HL-60/S4 treated with phorbol 12-myristate 13-acetate at 8.2 ng/mL for 4 days and 3 days (cell line): ENCODE data around the gene SLCO2B1.
"Not testable (repeated sequence)": the region's sequence is repeated elsewhere in the genome, so short reads cannot be mapped to it uniquely, and the experiment has no call there.

Source experiments
- in situ Hi-C: fragments of 300-500 bp; cut with MboI; formaldehyde crosslinking; loops from 2 replicates; pipeline ENCODE4 v1.15.0; 2022; ENCODE audit warnings: low sequenced_read_pairs

SLCO2B1 gene, protein sequence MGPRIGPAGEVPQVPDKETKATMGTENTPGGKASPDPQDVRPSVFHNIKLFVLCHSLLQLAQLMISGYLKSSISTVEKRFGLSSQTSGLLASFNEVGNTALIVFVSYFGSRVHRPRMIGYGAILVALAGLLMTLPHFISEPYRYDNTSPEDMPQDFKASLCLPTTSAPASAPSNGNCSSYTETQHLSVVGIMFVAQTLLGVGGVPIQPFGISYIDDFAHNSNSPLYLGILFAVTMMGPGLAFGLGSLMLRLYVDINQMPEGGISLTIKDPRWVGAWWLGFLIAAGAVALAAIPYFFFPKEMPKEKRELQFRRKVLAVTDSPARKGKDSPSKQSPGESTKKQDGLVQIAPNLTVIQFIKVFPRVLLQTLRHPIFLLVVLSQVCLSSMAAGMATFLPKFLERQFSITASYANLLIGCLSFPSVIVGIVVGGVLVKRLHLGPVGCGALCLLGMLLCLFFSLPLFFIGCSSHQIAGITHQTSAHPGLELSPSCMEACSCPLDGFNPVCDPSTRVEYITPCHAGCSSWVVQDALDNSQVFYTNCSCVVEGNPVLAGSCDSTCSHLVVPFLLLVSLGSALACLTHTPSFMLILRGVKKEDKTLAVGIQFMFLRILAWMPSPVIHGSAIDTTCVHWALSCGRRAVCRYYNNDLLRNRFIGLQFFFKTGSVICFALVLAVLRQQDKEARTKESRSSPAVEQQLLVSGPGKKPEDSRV

DNA sequence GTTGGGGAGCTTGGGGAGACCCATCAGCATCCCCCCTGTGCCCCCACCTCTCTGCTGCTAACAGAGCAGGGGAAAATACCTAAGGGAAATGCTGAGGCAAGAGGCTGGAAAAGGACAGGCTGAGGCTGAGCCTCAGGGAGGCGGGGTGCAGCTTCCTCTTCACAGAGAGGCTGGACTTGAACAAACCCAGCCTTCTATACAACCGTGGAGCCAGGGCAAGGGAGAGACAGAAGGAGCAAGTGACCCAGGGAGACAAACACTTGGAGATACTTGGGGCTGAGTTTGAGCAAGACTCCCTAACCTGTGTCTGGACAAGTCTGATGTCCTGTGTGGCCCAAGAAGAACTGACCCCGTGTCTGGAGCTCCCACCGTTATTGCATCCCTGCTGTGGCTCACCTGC, at the start of gene SLCO2B1:
SLCO2B1 (plus strand) TSS at position 229 of the 400 bp plus-strand sequence. CDS start 275 bp downstream, outside the sequence.
- in situ Hi-C loops, result no loop called here

DNA sequence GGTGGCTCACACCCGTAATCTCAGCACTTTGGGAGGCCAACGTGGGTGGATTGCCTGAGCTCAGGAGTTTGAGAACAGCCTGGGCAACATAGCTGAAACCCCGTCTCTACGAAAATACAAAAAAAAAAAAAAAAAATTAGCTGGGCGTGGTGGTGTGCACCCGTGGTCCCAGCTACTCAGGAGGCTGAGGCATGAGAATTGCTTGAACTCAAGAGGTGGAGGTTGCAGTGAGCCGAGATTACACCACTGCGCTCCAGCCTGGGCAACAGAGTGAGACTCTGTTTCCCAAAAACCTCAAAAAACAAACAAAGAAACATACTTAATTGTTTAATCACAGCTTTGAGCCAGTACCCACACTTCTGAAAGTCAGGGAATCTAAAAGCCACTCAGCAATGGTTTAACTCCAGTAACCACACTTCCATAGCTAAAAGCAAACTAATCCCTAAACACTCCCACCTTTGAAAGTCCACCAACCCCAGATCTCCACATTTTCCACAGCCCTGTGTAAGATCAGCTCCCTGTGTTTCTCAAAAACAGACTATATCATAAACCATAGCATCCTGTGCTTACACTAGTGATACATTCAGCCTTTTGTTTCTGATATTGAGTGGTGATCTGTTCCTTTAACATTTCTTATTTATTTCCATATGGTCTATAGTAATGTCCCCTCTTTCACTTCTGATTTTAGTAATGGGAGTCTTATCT, 49.3 kb upstream of the SLCO2B1 start:
- in situ Hi-C loops, result no loop called here

DNA sequence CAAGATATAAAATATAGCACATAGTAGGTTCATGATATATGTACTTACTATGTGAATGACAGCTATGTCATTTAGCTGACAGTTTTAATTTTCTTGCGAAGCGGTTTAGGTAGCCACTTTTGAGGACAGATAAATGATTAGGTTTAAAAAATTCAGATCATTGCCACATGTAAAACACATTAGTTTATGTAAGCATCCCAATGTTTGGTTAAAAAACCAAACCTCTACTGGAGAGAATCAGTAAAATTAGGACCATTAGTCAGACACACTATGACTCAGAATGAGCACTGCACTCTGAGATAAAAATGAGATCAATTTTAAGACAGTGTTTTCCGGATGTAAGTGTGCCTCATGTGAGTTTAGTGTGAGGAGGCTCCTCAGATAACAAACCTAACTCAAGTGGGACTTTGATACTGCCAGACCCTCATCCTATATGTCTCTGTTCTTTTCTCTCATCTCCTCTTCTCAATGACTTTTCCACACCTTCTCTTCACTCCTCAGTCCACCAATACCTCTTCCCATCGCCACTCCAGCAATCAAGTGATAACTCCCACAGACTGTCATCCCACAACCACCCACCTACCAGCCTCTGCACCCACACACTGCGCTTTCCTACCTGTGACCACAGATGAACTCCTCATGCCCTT, 47.4 kb upstream of the SLCO2B1 start:
- in situ Hi-C loops, result no loop called here

DNA sequence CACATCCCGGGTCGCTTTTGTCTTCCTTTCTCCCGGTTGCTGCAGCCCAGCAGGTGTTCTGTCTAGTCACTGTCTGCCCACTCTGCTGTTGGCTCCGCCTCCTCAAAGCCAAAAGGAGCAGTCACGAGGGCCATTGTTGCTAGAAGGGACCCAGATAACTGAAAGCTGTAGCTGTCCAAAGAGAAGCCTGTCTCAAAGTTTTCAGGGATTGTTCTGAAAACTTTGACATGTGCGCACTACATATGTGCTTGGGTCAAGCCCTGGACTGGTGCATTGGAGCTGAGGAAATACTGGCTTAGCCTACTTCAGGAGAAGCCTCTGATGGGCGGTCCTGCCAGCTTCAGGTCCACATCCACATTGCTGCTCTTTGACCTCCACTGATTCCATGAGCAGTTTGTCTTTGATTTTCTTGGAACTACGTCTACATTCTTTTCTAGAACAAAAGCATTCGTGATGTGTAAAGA, 45.4 kb upstream of the SLCO2B1 start:
- in situ Hi-C loops, result no loop called here

DNA sequence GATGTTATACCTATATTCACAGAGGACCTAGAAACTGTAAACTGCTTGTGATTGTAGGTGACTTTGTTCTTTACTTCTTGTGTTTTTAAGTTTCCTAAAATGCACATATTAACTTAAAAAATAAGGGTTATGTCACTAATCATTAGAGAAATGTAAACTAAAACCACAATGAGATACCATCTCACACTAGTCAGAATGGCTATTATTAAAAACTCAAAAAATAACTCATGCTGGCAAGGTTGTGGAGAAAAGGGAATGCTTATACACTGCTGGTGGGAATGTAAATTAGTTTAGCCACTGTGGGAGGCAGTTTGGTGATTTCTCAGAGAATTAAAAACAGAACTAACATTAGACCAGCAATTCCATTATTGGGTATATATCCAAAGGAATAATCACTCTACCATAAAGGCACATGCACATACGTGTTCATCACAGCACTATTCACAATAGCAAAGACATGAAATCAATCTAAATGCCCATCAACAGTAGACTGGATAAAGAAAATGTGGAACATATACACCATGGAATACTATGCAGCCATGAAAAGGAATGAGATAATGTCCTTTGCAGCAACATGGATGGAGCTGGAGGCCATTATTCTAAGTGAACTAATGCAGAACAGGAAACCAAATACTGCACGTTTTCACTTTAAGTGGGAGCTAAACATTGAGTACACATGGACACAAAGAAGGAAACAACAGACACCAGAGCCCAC, 44.8 kb upstream of the SLCO2B1 start:
- in situ Hi-C loops, result not testable (repeated sequence)

DNA sequence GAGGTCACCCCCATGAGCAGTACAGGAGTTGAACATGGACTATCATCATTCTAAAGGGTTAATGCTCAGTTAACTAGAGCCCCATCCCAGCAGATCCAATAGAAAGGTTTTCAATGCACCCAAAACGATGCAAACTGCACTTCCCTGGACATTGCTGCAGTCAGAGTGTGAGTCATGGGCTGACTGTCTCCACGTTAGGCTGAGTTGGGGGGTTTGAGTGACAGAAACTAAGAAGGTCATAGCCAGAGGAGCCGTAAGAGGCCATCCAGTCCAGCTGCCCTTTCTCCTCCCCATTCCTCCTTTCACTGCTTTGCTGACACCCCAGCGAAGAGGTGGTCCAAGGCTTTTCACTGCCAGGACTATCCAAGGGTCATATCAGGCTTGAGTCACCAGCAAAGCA, 43.7 kb upstream of the SLCO2B1 start:
- in situ Hi-C loops, result no loop called here

DNA sequence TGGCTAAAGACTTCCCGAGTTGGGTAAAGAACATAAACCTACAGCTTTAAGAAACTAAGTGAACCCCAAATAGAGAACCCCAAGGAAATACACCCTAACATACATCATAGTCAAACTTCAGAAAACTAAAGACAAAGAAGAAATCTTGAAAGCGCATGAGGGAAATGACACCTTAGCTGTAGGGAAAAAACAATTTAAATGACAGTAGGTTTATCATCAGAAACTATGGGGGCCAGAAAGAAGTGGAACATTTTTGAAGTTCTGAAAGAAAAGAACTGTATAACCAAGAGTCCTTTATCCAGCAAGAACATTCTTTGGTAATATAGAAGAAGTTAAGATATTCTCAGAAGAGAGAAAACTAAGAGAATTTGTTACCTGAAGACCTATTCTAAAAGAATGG, 38.7 kb upstream of the SLCO2B1 start:
- in situ Hi-C loops, result no loop called here

DNA sequence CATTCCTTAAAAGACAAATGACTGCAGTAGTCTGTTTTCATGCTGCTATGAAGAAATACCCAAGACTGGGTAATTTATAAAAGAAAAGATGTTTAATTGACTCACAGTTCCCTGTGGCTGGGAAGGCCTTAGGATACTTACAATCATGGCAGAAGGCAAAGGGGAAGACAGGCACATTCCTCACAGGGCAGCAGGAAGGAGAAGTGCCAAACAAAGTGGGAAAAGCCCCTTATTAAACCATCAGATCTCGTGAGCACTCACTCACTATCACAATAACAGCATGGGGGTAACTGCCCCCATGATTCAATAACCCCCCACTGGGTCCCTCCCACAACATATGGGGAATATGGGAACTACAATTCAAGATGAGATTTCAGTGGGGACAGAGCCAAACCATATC, 37.9 kb upstream of the SLCO2B1 start:
- in situ Hi-C loops, result no loop called here

DNA sequence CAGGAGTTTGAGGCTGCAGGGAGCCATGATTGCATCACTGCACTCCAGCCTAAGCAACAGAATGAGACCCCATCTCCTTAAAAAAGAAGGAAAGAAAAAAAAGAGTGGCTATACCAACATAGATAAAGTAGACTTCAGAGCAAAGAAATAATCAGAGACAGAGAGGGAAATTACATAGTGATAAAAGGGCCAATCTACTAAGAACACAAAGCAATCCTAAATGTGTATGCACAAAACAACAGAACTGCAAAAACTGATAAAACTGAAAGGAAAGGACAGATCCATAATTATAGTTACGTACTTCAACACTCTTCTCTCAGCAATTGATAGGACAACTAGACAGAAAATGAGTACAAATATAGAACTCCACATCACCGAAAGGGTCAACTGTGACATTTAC, 36.4 kb upstream of the SLCO2B1 start:
- in situ Hi-C loops, result no loop called here

DNA sequence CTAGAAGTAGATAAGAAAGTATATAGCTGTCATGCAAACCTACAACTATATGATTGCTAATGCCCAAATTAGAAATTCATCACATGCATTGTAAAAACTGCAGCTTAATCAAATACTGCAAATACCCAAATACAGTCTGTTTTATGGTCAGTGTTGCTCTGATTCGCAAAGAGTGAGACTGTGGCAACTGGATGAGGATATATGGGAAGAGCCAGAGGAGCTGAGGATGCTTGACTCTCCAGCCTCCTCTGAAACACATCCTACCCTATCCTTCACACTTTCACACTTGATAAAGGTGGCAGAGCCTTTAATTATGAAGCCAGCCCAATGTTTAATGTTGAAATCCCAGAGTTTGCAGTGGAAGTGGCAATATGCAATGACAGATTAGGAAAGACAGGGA, 32.3 kb upstream of the SLCO2B1 start:
- in situ Hi-C loops, result no loop called here

DNA sequence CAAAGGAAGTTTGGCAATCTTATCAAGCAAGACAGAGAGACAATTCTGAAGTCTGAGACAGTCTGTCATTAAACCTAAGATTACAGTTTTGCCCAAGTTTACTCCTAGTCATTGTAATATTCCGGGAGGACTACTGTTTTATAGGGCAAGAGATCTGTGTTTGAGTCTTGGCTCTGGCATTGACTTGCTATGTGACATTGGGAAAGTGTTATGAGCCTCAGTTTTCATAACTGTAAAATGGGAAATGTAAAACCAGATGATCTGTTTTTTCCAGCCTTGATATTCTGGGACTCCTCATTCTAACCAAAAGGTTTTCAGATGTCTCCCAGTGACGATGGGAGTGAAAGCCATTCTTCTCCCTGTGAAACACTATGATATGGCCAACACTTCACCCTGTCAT, 24.3 kb upstream of the SLCO2B1 start:
- in situ Hi-C loops, result no loop called here

DNA sequence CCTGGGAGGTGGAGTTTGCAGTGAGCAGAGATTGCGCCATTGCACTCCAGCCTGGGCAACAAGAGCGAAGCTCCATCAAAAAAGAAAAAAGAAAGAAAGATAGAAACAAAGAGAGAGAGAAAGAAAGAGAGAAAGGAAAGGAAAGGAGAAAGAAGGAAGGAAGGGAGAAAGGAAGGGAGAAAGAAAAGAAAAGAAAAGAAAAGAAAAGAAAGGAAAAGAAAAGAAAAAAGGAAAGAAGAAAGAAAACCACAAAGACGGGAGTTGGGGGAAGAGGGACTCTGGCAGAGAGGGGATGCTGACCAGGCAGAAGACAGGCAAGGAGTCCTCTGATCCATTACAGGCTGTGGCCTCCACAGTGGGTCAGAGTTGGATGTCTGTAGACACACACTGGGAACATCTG, 18.8 kb upstream of the SLCO2B1 start:
- in situ Hi-C loops, result no loop called here

DNA sequence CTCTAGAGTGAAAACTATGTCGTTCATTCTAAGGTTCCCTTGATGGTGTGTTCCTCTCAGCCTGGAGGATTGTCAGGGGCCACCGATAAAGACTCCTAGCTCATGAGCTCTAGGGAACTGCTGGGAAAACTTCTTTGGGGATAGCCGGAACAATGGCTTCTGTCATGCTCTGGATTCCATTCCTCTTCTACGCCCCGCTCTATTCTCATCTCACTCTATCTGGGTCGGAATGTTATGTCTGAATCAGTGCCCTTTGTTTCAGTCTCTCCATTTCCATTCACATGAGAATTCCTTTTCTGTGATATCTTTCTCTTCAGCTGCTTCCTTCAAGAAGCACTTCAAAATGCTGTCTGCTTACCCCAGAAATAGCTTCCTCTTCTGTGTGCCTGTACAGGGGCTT, 16.9 kb upstream of the SLCO2B1 start:
- in situ Hi-C loops, result no loop called here

DNA sequence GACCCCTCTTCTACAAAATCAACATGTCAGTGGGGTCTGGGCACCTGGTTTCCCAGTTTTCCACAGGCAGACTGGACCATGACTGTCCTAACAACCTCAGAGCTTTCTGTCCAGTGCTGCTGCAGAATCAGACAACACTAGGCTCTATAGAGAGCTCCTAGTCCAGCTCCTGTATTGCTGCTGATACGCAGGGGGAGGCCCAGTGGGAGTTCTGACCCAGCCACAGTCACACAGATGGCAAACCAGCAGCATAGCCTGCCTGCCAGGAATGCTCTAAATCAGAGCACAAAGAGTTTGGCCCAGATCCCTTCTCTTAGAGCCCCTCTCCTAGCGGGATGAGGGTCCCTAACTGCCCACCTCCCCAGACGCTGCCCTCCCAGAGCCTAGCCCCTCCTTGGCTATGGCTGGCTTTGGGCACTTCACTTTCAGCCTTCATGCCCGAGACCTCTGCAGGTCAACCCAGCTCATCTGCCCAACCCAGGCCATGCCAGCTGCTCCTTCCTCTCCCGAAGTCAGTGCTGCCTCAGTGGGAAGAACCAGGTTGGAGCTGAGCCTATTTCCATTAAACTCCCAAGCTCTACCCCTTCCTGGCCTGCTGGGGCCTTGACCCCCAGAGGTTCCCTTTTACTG, 15.8 kb upstream of the SLCO2B1 start:
- in situ Hi-C loops, result no loop called here

DNA sequence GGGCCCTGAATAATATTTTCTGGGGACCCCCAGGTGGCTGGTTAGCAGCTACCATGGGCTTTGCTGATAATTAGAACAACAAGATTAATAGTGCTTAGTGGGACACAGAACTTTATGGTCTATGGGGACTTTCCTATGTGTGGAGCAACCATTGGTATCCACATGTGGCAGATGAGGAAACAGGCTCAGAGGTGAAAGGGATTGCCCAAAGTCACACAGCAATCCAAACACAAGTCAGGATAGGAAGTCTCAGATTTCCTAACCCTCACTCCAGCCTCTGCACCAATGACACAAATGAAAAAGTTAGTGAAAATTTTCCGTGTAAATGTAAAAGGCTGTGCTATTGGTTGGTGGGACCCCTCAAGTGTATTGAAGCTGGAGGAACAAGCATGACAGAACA, 15.3 kb upstream of the SLCO2B1 start:
- in situ Hi-C loops, result no loop called here

DNA sequence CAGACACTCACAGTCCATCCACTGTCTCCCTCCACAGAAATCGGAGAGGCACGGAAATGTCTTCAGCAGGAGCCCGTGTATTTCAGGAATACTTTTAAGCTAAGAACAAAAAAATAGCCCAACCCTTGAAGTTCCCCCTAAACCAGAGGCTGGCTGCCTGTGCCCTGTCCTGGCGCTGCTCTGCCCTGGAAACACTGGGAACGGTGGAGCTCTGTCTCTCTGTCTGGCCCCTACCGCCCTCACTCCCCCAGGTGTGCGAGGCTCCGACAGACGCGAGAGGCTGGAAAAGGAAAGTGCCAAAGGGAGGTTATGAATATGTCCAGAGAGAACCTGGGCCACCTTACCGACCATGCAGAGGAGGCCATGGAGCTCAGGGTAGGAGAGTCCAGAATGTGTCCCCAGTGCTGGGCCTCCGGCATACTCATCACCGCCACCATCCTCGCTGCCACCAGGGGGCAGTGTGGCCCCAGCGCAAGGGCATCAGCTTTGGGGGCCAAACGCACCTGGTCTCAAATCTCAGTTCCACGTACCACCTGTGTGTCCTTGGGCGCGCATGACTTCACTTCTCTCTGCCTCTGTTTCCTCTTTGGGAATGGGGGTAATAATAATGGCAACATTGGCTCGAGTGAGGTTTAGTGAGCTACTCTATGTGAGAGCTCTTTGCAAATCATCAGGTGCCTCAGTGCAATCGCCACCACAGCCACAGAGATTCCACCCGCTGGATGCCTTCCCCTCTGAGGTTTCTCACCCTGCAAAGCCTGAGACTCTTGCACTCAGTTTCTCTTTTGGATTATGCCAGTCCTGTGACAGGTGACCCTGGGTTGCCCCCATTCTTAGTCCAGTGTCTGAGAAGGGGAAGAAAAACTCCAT, 10.4 kb upstream of the SLCO2B1 start:
- in situ Hi-C loops, result no loop called here

DNA sequence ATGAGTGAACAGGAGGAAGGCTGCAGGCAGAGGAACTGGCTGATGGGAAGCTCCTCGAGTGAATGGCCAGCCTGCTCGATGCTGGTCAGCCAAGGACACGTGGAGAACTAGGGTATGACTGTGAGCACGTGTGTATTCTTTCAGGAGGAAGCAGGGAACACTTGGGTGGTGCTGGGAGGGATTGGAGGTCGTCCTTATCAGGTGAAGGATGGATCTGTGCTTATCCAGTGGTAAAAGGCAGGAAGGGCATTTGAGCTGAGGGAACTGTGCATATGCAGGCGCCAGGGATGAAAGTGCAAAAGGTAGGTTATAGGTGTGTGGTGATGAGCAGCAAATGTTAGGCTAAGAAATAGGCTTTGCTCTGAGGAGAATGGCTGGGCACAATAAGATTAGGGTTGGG, 9.7 kb upstream of the SLCO2B1 start:
- in situ Hi-C loops, result no loop called here

DNA sequence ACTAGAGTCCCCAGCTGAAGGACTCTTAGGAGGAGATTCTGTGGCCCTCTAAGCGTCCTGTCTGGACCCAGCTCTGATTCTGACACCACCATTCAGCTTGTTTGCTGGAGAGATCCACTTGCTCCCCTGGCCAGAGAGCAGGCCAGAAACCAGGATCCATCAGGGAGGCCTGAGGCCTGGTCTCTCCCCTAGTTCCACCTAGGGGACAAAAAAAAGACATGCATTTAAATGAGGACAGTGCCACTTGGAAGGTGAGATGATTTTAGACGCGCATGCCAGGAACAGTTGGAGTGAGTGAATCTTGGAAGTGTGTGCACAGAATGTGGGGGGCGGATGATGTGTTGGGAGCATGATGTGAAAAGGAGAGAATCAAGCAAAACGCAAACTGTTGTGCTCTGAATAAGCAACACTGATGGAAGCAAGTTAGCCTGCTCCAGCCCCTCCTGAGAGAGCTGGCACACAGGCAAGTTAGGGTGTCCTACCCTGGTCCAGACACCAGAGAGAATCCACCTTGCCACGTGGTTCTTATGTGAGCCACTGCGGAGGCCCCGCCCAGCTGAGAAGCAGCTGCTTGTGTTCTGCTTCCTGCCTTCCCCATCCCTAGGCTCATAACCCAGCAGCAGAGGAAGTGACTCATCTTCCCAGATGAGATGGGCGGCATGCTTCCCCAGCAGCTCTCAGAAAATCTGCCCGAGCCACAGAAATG, 8.0 kb upstream of the SLCO2B1 start:
- in situ Hi-C loops, result no loop called here

DNA sequence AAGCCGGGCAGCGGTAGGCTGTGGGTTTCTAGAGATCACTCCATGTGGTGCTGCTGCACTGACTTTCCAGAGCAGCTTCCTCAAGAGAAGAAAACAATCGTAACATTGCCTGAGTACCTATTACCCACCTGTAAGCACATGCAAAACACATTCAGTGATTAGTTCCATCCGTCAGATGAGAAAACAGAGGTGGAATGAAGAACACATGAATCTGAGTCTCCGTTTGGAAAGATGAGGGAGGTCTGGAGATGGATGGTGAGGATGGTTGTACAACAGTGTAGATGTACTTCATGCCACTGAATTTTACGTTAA, 7.5 kb upstream of the SLCO2B1 start:
- in situ Hi-C loops, result no loop called here
